Stimulated activated CD4-positive, alpha-beta T cell treated with anti-CD3 and anti-CD28 coated beads, Interleukin-1b, Interleukin-23, amount 100 ng/mL, for 4 hours (primary cell): ENCODE results near the gene CHN1.

Experiments
- DNase-seq, 2 donors: peaks; one replicate each; pipeline ENCODE4 v3.0.0-alpha.2; 2020; ENCODE audit warnings: low read depth in 2 of 2

The CHN1 gene

DNA sequence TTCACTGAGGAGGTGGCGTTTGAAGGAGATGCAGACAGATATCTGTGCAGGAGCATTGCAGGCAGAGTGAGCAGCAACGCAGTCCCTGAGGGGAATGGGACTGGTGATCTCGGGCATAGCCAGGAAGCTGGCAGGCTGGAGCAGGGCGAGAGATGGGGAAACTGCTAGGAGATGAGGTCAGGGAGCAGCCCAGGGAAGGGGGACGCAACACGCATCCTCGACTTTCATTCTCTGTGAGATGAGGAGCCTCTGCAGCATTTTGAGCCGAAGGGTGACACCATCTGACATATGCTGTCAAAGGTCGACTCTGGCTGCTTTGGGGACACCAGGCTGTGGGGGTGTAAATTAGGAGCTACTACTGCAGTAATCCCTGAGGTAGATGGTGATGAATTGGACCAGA lies 236.6 kb downstream of the CHN1 start:
- DNase-seq = no peak

DNA sequence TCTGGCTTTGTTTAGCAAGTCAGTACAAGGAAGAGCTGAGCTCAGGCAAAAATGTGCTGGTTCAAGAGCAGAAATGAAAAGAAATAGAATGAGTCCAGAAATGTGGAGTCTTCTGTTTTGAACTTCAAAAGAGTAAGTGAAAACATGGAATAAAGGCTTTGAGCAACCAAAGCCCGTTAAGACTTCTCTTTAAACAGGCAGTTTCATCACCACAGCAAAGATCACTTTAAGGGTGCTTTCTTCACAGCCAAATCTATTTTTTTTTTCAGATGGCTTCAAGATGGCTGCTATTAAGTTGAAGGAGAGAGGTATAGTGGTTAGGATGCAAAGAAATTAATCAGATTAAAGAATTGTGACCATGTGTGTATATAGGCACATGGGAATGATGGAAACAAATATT lies 238.9 kb downstream of the CHN1 start:
- DNase-seq = no peak

DNA sequence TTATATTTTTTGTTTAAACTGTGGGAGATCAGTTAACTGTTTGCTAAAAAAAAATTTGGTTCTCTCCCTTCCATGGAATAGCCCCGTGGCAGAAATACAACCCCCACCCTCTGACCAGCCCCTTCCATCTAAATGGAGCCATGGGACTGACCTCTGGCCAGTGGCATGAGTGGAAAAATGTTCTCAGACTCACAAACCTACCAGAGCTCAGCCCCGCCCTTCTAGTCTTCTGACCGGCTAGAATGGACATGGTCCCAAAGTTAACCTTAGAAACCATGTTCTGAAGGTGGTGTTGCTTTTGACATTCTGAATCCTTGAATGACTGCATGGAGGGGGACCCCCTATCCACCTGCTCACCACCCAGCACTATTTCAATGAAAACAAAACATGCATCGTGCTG lies 239.6 kb downstream of the CHN1 start:
- DNase-seq = no peak

DNA sequence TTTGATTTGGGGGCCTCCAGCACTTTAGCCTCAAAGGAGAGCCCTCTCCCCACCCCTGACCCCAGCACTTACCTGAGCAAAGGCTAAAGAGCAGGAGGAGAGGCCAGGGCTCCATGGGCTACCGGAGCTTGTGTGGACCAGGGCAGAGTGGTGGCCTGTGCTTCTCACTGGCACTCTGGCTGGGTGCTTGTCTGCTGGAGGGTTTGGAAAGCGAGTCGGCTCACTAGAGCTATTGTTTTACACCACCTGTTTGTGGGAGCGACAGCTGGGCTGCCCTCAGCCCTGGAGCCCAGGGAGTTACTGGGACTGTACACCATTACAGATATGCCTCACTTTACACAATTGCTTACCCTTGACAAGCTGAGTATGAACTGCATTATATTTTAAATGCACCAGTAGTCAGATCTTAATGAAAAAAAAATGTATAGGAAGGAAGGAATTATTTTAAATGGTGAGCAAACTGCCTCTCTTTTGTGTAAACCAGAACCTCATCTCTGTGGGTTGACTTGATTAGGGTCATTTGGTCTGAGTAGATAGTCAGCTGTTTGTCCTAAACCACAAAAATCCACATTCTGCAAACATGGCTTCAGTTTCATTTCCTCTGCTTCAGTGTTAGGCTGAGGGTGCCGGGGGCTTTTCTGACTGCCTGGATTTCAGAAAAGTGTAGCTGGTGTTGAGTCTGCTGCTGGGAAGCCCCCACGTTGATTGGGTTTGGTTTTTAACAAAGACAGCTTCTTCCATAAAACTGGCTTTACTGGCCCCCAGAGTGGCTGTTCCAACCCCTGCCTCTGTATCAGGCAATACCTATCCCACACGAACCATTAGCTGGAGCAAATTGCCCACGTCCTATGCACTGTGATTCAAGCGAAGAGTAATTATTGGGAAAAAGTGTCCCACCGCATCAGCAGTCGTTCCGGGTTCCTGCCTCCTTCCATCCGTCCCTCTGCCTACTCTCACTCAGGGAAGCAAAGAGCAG lies 240.6 kb downstream of the CHN1 start, which contains the start of gene CHRNA1:
CHRNA1 (minus strand) TSS at position 193 of the 976 bp plus-strand sequence; CDS start at position 115, 78 bp downstream.
- DNase-seq = no peak

DNA sequence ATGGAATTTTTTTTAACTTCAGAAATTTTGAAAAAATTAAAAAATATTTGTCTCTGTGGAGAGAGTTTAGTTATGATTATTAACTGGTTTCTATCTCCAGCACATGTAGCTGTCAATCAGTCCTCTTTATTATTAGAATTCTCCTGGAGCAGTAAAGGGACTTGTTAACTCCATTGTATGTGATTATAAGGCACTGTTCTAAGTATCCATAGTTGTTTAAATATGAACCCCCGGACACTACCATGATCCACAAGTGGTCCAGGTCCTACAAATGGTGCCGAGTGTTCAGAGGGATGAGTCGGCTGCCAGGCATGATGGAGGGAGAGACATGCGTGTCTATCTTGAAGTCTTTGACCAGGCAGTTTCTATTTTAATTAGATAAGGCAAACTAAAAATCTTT lies 241.4 kb downstream of the CHN1 start:
- DNase-seq = no peak

DNA sequence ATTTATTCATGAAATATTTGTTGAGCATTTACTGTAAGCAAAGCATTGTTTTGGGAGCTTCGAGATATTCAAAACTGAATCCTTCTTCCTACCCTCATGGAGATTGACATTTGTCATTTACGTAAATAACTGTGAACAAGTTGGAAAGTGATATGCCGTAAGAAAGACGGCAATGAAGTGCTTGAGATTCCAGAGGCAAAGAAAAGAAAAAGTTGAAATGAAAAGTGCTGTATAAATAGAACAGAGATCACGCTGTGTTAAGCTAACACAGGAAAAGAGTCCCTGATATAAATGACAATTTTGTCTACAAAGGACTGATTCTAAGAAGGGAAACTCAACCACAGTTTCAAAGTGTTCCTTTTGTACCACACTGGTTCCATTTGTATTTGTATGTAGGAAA lies 242.7 kb downstream of the CHN1 start:
- DNase-seq = no peak

DNA sequence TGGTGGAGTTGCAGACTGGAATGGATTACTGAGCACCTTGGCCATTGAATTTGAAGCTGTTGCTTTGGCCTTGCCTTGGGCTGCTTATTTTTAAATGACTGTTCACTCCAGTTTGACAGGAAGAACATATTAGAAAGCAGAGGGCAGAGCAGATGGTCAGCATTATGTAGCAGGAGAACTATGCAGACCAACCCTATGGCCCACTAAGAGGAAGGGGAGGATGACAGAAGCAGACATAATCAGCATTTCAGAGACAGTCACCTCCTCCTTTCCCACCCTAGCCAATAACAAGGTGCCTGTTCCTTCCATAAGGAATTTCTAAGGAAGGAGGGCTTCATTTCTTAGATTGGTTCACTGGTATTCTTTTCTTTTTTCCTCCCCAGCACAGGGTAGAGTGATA lies 243.3 kb downstream of the CHN1 start:
- no peak for DNase-seq

DNA sequence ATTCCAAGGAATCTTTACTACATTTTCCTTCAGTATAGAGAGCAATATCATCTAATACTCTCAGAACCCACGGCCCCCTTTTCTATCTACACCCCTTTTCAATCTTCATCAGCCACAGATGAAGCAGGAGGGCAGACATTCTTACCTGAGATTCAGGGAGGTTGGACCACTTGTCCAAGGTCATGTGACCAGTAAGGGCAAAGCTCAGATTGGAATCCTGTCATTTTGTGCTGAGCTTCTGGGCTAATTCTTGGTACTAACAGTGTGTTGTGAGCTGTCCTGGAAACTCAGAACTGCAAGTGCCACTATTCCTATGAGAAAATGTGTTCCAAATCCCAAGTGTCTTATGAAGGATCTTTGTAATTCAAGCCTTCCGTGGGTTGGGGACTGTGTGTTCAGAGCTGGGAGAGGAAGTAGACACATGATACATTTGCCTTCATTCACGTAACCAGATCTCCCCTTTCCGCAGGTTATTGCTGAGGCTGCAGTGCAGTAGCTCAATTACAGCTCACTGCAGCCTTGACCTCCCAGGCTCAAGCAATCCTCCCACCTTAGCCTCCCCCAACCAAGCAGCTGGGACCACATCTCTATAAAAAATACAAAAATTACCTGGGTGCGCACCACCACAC lies 244.2 kb downstream of the CHN1 start:
- no peak for DNase-seq

DNA sequence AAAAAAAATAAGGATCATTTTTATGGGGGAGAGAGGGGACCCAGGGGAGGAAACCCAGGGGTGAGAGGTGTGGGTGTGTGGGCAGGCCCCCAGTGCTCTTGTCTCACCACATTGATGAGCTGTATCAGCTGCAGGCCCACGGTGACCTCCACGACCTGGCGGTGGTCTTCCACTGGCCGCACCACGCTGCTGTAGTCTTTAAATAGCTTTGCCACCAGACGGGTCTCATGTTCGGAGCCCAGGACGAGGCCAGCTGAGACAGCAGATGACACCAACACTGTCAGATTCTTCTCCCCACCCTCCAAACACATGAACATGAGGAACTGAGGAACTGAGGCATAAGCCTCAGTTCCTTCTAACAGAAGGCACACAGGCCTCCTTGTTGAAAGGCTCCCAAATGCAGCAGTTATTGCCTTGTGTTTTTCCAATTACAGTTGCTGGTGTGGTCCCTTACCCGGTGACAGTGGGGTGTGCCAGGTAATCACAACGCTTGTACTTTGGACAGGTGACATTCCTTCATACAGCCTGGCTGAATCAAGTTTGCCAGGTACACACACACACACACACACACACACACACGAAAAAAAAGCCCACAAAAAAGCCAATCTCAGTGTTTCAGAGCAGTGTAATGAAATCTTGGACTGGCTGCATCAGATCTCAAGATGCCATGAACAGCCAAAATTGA lies 245.7 kb downstream of the CHN1 start:
- DNase-seq = no peak

DNA sequence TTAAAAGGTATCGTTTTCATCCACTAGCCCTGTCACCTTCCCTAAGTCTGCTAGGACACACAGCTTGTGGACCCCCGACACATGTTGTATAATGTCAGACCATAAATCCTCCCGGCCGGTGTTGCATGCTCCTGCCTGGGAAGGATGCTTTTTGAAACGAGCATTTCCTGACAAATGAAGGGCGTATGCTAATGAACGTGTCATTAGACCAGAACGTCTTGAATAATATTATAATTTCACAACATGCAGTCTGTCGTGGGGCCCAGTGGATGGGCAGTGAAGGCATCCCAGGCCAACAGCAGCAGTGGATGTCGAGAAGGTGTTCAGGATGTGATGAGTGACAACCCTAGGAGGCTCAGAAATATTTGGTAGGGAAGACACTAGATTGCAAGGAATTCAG lies 248.4 kb downstream of the CHN1 start:
- DNase-seq = no peak

DNA sequence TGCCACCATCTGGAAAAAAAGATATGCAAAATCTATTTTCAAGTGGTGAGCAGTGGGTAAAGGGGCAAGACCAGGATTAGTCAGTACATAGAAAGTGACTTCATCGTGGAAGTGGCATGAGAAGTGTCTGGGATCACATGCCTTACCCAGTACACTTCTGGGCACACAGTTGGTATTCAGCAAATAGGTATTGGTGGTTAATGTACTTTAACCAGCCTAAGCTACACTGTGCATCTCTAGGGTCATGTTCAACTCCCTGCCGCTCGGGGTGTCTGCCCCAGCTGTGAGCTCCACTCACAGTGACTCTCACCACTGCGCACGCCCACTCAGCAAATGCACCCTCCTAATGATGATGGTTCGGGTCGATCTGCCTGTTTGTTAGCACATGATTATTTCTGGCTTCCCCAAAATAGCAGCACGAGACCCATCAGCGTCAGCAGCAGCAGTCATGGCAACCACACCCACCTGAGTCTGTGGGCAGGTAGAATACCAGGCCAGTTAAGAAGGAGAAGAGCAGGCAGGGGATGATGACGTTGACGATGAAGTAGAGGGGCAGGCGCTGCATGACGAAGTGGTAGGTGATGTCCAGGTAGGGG lies 252.0 kb downstream of the CHN1 start:
- no peak for DNase-seq

DNA sequence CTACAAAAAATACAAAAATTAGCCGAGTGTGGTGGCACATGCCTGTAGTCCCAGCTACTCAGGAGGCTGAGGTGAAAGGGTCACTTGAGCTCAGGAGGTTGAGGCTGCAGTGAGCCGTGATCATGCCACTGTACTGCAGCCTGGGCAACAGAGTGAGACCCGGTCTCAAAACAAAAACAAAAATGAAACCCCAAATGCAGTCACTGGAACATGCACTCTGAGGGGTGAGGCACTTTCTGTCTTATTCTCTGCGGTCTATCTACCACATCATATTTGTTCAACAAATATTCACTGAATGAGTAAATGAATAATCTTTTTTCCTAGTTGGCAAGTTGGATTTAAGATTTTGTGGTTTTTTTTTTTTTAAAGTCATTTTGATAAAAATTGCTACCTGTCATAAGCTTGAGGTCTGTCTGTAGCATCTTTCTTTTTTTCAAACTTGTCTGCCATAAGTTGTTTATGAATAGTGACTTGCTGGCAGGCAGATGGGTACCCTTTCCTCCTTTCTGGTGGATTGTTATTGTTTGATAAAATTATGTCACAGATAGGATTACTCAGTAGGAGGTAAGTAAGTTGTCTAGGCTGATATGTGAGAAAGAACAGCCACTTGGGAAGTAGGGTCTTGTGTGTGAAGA lies 252.7 kb downstream of the CHN1 start:
- DNase-seq = no peak

DNA sequence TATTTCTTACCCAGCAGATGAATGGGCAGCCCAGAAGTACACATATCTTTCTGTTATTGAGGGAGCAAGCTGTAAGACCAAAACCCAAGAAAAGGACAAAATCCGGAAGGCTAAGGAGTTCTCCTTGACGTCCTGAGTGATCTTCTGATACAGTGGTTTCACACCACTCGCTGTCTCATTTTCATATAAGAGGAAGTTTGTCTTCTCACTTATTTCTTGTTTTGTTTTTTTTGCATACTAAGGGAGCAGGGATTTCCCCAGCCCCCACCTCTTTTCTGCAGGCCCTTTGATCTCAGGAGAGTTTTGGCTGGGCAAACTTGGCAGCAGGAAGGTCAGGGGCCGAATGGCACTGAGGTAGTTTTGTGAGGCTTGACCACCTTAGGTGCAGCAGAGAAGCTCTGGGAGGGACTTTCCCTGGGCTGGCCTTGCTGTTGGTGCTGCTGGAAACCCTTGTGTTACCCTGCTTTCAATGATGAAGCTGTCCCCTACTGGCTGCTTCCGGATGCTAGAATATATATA lies 254.2 kb downstream of the CHN1 start:
- DNase-seq = no peak

DNA sequence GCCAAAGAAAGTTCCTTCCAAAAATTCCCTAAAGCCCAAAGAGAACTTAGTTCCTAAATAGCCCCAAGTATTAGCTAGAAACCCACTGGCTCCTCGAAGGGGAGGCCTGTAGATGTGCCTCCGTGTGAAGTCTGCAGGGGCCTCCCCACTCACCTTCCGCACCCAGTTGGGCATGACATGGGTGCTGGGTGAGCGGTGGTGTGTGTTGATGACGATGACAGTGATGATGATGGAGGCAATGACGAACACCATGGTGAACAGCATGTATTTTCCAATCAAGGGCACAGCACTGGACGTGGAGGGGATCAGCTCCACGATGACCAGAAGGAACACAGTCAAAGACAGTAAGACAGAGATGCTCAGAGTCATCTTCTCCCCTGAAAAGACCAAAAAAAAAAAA lies 255.4 kb downstream of the CHN1 start:
- no peak for DNase-seq

DNA sequence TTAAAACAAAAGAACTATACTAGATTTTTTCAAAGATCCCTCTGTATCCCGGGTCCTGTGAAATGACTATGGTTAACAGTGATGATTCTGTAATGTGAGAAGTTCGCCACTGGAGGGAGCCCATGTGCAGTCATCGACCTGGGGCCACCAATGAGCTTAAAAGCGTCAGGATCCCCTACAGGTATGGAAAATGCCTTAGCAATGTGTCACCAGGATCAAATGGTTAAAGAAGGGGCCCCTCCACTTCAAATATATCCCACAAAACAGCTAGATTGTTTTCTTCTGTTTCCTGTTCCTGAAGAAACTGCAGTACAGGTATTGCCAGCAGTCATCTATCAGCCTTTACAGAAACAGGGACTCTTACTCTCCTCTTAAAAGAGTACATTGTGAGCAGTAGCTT lies 256.2 kb downstream of the CHN1 start:
- peak; percentile 49 to 72 for DNase-seq
